HG02642 (cell line): ENCODE data around the gene ACY1.
A peak's percentile ranks its signal among the peaks of the same experiment; 100 is the strongest.
"Not testable (repeated sequence)": the region's sequence is repeated elsewhere in the genome, so short reads cannot be mapped to it uniquely, and the experiment has no call there.

Experiments
- ATAC-seq: cut with Tn5 transposase; IDR thresholded peaks from one replicate; pipeline ENCODE4 v1.9.1; 2021; ENCODE audit warnings: mild to moderate bottlenecking; ENCODE audit not compliant: unreplicated experiment, poor library complexity

The ACY1 gene

DNA sequence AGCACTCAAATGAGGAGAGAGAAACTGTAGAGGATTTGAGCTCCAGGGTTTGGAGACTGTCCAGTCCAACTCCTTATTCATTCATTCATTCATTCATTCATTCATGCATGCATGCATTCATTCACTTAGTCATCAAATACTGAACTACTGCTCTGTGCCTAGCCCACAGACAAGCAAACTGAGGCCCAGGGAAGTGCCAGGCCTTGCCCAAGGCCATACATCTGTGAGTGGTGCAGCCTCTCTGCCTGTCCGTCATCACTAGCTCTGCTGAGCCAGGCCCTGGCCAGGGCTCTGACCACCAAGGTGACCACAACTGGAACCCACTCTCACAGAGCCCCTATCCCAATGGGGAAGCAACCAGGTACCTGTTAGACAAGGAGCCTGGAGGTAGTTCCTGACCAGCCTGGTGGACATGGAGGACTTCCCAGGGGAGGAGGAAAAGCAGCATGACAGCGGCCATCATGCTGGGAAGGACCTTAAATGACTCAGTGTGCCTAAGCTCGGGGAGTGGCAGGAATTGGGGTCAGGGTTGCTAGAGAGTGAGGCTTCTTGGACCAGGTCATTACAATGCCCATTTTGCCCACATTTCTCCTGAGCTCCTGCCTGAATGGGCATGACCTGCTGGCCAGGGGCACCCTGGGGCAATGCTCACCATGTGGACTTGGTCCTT is 39.9 kb downstream of the ACY1 start:
- ATAC-seq = no peak

DNA sequence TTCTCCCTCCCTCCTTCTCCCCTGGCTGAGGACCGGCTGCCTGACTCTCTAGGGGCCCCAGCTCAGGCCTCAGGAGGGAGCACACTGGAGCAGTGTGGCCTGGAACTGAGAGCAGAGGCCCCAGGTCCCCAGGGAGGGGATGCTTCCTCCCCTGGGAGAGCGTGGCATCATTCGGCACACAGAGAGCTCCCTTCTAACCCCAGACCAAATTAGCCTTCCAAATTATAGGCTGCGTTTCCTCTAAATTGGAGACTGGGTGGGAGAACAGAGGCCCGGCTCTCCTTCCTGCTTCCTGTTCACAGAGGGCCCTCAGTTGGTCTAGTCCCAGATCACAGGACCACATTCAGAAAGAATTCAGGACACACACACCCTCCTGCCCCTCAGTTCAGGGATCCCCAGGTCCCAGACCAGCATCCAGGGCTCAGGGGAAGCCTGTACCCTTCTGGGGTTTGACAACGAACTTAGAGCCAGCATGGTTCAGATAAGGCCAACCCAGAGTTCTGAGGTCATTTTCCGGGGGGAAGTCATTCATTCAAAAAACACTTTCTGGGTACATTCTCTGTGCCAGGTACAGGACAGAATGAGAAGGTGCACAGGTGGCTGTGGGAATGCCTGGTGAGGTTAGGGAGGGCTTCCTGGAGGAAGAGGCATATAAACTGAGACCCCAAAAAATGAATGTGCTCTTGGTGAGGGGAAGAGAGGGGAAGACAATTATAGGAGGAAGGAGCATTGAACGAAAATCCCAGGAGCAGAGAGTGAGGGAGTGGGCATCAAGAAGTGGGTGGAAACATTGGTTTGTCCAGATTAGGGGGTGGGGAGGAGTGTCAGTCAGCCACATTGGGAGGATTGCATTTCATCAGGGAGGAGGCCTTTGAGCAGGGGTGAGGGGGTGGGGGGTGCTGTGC is 40.8 kb downstream of the ACY1 start:
- peak; percentile 60 for ATAC-seq

- ATAC-seq = no peak
These were observed 41.6 kb downstream of the ACY1 start for GRCh38 chr3:52024765-52025452.

DNA sequence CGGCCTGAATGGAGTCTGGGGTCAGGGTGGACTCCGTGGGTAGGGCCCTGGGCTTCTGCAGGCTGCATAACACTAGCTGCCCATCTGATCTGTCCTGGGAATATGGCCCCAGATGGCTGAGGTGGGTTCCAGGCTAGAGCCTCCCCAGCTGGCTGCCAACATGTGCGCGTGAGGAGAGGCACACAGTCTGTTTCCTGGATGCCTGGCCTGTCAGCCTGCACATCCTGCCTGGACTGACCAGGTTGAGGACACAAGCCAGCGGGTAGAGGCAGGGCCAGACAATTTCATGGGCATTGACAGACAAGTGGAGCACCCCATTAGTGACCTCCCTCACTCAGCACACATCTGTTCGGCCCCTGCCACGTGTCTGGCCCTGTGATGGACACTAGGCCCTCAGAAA is 42.1 kb downstream of the ACY1 start:
- no peak for ATAC-seq

- ATAC-seq = no peak
These were observed 42.7 kb downstream of the ACY1 start for GRCh38 chr3:52026041-52026440.

DNA sequence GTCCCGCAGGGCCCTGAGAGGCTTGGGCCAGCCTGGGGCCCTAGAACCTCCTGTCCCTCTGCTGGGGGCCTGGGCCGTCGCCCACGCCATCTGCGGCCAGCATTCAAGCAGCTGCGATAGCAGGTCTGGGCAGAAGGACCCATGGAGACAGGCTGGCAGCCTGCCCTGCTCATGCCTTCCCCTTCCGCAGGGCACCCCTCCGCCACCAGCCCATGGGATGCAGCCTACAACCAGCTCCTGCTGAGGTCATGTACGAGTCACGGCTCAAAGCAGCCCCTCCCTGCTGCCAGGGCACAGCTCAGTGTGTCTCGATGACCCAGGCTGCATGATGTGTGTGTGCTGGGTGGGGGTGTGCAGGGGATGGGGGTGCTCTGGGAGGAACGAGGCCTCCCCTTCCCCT is 45.2 kb downstream of the ACY1 start:
- ATAC-seq = no peak

DNA sequence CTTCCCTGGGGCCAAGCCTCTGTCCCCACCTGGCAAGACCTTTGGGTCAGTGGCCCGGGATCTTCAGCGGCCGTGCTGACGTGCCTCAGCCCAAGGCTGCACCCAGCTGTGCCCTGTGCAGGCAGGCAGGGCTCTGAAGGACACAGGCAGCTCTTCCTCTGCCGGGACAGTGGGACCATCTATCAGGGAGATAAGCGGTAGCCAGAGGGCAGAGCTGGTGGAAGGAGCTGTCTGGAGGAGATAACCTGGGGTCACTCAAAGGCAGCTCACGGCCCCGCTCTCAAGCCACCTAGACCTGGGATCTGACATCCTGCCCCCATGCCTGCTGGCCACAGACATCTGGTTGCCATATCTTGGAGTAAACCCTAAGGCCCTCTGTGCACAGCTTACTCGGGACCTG is 45.7 kb downstream of the ACY1 start:
- ATAC-seq = no peak

DNA sequence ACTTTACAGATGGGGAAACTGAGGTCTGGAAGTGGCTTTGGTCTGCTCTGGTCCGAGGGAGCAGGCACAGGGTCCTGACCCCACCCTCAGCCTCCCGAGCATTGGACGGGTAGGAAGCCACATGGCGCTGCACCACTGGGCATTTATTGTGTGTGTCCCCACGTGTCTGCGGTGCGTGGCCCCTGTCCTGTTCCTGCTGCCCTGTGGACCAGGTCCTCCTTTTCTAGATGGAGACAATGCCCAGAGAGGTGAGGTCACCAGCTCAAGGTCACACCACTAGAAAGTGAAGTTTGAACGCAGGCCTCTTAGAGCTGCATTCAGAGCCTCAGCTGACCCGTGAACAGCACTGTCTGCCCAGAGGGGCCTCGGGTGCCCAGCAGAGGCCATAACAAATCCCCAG is 46.2 kb downstream of the ACY1 start:
- no peak for ATAC-seq

DNA sequence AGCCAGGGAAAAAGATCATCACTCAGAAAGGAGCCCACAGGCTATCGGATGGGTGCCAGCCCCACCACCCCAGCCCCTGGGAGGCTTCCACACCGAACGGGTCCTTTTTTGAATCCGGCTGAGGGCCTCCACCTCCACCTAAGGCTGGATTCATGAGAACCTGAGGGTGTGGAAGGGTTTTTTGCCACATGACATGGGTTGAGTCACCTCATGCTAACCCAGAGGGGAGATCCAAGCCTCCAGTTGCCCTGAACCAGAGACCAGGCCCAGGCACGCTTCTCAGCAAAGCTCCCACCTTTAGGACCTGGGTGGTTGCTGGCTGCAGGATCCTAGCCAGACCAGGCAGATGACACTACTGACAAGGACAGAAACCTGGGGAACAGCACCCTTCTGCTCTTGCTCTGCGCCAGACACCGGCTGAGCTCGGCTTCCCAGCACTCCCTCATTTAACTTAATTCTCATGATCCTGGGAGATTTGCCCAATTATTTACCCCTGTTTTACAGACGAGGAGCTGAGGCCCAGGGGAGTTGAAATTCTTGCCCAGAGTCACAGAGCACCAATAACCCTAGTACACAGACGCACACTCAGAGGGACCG is 47.5 kb downstream of the ACY1 start:
- no peak for ATAC-seq

GRCh38 chr3:52031896-52032295 is 48.6 kb downstream of the ACY1 start:
- no peak for ATAC-seq

DNA sequence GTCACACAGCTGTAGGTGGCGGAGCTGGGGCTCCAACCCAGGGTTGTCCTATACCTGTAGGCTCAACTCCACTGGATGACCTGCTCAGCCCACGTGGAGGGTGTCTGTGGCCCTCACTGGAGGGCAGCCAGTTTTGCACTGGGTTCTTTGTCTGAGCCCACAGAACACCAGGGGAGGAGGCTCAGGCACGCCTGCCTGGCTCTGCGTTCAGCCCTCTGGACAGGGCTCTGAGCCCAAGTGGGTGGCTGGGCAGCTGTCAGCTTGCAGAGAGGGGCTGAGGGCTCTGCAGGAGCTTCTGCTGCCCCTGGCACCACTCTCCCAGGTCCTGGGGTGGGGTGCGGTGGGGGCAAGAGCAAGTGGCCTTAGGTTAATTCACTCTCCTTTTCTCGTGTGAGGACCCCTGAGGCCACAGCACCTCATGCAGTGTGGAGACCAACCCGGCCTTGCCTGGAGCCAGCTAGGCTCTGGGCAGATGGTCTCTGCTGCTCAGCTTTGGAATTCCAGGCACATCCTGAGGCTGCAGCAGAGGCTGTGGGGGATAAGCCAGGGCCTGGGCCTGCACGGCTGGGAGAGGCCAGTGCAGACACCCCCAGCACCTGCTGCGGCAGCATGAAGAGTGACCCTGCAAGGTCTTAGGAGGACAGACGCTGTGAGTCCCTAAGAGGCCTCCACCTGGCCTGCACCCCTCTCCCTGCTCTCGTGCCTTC is 49.5 kb downstream of the ACY1 start:
- ATAC-seq = no peak

GRCh38 chr3:52033748-52034147 is 50.4 kb downstream of the ACY1 start:
- ATAC-seq = not testable (repeated sequence)

DNA sequence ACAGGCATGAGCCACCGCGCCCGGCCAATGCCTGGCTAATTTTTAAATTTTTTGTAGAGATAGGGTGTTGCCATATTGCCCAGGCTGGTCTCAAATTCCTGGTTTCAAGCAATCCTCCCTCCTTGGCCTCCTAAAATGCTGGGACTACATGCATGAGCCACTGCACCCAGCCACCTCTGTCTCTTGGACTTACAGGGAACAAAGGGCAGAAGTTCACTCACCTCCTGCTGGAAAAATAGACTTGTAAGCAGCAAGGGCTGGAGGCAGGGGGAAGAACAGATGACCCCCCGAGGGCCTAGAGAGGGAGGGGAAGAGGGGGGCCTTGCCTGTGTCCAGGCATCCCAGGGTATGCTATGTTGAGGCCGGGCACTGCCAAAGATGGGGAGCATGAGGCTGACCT is 50.9 kb downstream of the ACY1 start:
- no peak for ATAC-seq

GRCh38 chr3:52034651-52035050 is 51.3 kb downstream of the ACY1 start:
- ATAC-seq = no peak

DNA sequence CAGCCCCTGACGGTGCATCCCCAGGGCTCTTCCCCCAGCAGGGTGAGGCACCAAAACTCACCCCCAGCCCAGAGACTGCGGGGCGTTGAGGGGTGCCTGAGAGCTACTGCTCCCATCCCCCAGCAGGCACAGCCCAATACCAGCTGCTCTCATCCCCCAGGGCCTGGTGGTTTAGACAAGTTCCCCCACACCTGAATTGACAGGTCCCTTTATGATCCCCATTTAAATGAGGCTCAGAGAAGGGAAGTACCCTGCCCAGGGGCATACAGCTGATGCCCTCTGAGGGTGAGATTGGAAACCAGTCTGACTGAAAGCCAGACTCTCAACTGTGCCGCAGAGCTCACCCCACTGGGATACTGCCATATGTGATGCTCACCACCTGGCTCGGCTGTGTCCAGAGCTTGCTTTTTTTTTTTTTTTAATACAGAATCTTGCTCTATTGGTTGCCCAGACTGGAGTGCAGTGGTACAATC is 52.9 kb downstream of the ACY1 start:
- ATAC-seq = peak; percentile 53

DNA sequence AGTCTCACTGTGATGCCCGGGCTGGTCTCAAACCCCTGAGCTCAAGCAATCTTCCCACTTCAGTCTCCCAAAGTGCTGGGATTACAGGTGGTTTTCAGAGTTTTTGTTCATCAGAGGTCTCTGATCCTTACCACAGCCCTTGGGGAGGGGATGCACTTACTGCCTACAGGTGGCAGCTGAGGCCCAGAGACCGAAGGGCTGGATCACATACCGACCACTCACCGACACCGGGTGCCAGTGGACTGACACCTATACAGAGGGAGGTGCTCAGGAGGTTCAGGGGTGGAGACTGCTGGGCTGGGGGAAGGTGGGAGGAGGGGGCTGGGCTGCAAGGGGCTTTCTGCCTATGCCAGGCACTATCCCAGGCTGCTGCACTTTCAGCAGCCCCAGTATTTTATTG is 53.5 kb downstream of the ACY1 start:
- no peak for ATAC-seq

GRCh38 chr3:52037291-52037690 is 54.0 kb downstream of the ACY1 start:
- ATAC-seq = no peak

- ATAC-seq = no peak
These were observed 54.9 kb downstream of the ACY1 start for GRCh38 chr3:52038227-52038626.
